ENCODE data around the gene BDH2. TPM values are rescaled to one million over a fixed set of nuclear protein-coding genes. Genes with fewer than 3 reads are reported as not detected.

The BDH2 gene
- polyA plus RNA-seq, 1 donor: 214 TPM

GRCh38 chr4:103091601-103092223 is 7.9 kb downstream of the BDH2 start:
- peaks cover 2% of the 10 kb centered on the region for H3K4me1 ChIP-seq (ENCODE audit: control insufficient read depth, insufficient read depth, low read length)
- no peak overlapping the region for H3K4me3 ChIP-seq (ENCODE audit: low read length)
- H3K9me3 ChIP-seq (ENCODE audit: control insufficient read depth, low read depth, low read length): no peaks in the 10 kb centered on the region
- DNase-seq: peak in 1 of 2 donors; percentile 45
- H3K36me3 ChIP-seq (ENCODE audit: control insufficient read depth, insufficient read depth, low read length): peaks cover 53% of the 10 kb centered on the region
- no peak overlapping the region for H3K27ac ChIP-seq (ENCODE audit: low read length)
- WGBS (ENCODE audit: insufficient coverage, low lambda C conversion rate): 50% methylated on average over 2 of the region's 3 CpGs
- no peaks in the 10 kb centered on the region for H3K27me3 ChIP-seq (ENCODE audit: control insufficient read depth, insufficient read depth, low read length)

DNA sequence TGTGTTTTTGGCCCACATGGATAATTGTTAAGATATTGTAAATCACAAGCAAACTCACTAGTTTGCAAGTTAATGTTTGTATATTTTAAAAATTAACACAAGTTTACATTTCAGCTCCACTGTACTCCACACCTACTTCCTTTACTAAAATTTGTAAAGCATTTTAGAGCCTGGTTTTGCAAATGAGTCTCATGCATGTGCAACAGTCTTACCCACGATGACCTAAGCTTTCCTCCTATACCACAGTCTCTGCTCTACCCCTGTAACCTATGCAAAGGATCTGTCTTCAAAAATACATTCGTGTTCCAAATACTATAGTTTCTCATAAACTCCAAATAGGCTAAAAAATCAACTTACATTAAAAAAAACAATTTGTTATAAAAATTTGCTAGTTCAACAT is 10.2 kb downstream of the BDH2 start:
- no peaks in the 10 kb centered on the region for H3K9me3 ChIP-seq (ENCODE audit: control insufficient read depth, low read depth, low read length)
- no peak overlapping the region for H3K27ac ChIP-seq (ENCODE audit: low read length)
- H3K4me1 ChIP-seq (ENCODE audit: control insufficient read depth, insufficient read depth, low read length): no peaks in the 10 kb centered on the region
- peaks cover 65% of the 10 kb centered on the region for H3K36me3 ChIP-seq (ENCODE audit: control insufficient read depth, insufficient read depth, low read length)
- H3K4me3 ChIP-seq (ENCODE audit: low read length): no peak overlapping the region
- no peaks in the 10 kb centered on the region for H3K27me3 ChIP-seq (ENCODE audit: control insufficient read depth, insufficient read depth, low read length)
- DNase-seq: no peak
- 100% methylated on average over 1 of the region's 2 CpGs for WGBS (ENCODE audit: insufficient coverage, low lambda C conversion rate)

- Histone ChIP-seq H3K4me1 (ENCODE audit: control insufficient read depth, insufficient read depth, low read length) (no peaks in the 10 kb centered on the region), H3K27me3 (ENCODE audit: control insufficient read depth, insufficient read depth, low read length) (no peaks in the 10 kb centered on the region), H3K27ac (ENCODE audit: low read length) (no peak overlapping the region), H3K4me3 (ENCODE audit: low read length) (no peak overlapping the region), H3K36me3 (ENCODE audit: control insufficient read depth, insufficient read depth, low read length) (peaks cover 66% of the 10 kb centered on the region), H3K9me3 (ENCODE audit: control insufficient read depth, low read depth, low read length) (no peaks in the 10 kb centered on the region)
- WGBS (ENCODE audit: insufficient coverage, low lambda C conversion rate): no CpG with 5 or more reads among the region's 1 CpG
- DNase-seq: no peak
These were observed 13.1 kb downstream of the BDH2 start for GRCh38 chr4:103086551-103086950.

GRCh38 chr4:103085555-103086196 is 14.0 kb downstream of the BDH2 start:
- no peak for DNase-seq
- H3K27me3 ChIP-seq (ENCODE audit: control insufficient read depth, insufficient read depth, low read length): no peaks in the 10 kb centered on the region
- H3K36me3 ChIP-seq (ENCODE audit: control insufficient read depth, insufficient read depth, low read length): peaks cover 65% of the 10 kb centered on the region
- no peak overlapping the region for H3K4me3 ChIP-seq (ENCODE audit: low read length)
- H3K4me1 ChIP-seq (ENCODE audit: control insufficient read depth, insufficient read depth, low read length): no peaks in the 10 kb centered on the region
- no peaks in the 10 kb centered on the region for H3K9me3 ChIP-seq (ENCODE audit: control insufficient read depth, low read depth, low read length)
- H3K27ac ChIP-seq (ENCODE audit: low read length): no peak overlapping the region
- WGBS (ENCODE audit: insufficient coverage, low lambda C conversion rate): no CpG with 5 or more reads among the region's 2 CpGs

- WGBS (ENCODE audit: insufficient coverage, low lambda C conversion rate): no CpG with 5 or more reads among the region's 1 CpG
- H3K4me1 ChIP-seq (ENCODE audit: control insufficient read depth, insufficient read depth, low read length): peaks cover 2% of the 10 kb centered on the region
- no peak overlapping the region for H3K27ac ChIP-seq (ENCODE audit: low read length)
- DNase-seq: no peak
- H3K4me3 ChIP-seq (ENCODE audit: low read length): no peak overlapping the region
- no peaks in the 10 kb centered on the region for H3K9me3 ChIP-seq (ENCODE audit: control insufficient read depth, low read depth, low read length)
- H3K36me3 ChIP-seq (ENCODE audit: control insufficient read depth, insufficient read depth, low read length): peaks cover 24% of the 10 kb centered on the region
- no peaks in the 10 kb centered on the region for H3K27me3 ChIP-seq (ENCODE audit: control insufficient read depth, insufficient read depth, low read length)
These were observed 20.0 kb downstream of the BDH2 start for GRCh38 chr4:103079621-103080020.

GRCh38 chr4:103076747-103077347 is 22.8 kb downstream of the BDH2 start, which contains the start of gene SLC9B2:
Gene SLC9B2, minus strand, starts transcription at chr4:103076761. Its CDS starts 9,211 bp downstream, at chr4:103067550.
- no peak for DNase-seq
- peak within 1 kb of the TSS; percentile 57 for H3K4me3 ChIP-seq (ENCODE audit: low read length)
- peaks cover 2% of the 10 kb centered on the region for H3K4me1 ChIP-seq (ENCODE audit: control insufficient read depth, insufficient read depth, low read length)
- WGBS (ENCODE audit: insufficient coverage, low lambda C conversion rate): 93% methylated on average over 5 of the region's 21 CpGs
- H3K27ac ChIP-seq (ENCODE audit: low read length): peak within 1 kb of the TSS; percentile 66
- no peaks in the 10 kb centered on the region for H3K27me3 ChIP-seq (ENCODE audit: control insufficient read depth, insufficient read depth, low read length)
- H3K36me3 ChIP-seq (ENCODE audit: control insufficient read depth, insufficient read depth, low read length): peaks cover 13% of the 10 kb centered on the region
- no peaks in the 10 kb centered on the region for H3K9me3 ChIP-seq (ENCODE audit: control insufficient read depth, low read depth, low read length)

DNA sequence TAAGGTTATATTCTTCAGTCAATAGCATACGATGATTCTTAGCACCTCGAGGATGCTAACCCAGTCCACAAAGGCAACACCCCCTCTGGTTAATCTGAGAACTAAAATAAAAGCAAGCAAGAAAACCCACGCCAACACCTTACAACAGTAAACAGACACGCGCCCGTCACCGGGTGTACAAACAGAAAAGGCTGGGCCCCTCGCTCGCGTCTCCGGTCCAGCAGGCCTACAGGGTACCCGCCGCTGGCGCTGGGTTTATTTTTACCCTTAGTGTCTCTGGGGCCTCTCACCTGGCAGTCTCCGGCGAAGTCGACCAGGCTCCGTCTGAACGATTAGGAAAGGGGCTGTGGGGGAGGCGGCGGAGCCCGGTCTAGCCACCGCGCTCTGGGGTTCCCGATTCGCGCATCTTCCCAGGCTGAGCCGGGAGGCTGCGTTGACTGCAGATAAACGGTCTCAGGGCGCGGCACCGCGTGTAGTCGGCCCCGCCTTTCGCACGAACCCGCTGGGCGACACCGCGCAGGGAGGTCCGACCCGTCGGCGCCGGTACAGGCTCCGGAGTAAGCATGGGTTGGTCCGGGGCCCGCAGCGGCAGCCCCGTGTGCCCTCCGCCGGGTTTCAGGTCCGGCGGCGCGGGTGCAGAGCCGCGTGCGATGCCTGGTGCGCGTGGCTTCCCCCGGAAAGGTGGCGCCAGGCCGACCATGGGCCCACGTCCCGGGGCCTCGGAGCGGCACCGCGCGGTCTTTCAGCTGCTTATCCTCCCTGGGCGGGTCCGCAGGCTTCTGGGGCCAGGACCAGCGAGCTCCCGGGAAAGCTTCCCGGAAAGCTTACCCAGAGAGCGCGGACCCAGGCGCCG is 23.5 kb downstream of the BDH2 start:
- peak overlapping the region; percentile 66 for H3K27ac ChIP-seq (ENCODE audit: low read length)
- H3K9me3 ChIP-seq (ENCODE audit: control insufficient read depth, low read depth, low read length): no peaks in the 10 kb centered on the region
- H3K4me3 ChIP-seq (ENCODE audit: low read length): peak overlapping the region; percentile 57
- no CpG with 5 or more reads among the region's 82 CpGs for WGBS (ENCODE audit: insufficient coverage, low lambda C conversion rate)
- no peaks in the 10 kb centered on the region for H3K27me3 ChIP-seq (ENCODE audit: control insufficient read depth, insufficient read depth, low read length)
- H3K36me3 ChIP-seq (ENCODE audit: control insufficient read depth, insufficient read depth, low read length): peaks cover 9% of the 10 kb centered on the region
- peak; percentile 37 to 78 for DNase-seq
- H3K4me1 ChIP-seq (ENCODE audit: control insufficient read depth, insufficient read depth, low read length): peaks cover 2% of the 10 kb centered on the region

DNA sequence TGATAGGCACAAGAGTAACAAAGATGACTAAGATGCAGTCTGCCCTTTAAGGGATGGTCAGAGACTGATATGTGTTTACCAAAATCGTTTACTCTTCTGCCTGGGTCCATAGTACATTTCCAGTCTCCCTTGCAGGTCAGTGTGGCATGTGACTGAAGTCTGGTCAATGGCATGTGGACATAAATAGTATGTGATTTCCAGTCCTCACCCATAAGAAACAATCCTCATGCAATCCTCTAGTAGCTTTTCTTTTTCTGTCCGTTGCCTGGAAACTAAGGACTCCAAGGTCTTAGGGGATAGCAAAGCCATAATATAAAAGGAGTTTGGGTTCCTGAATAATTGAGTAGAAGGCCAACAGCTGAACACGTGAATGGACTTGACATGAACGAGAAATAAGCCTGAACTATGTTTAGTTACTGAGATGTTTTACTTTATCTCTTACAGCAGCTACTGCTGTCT is 24.2 kb downstream of the BDH2 start:
- Histone ChIP-seq H3K4me1 (ENCODE audit: control insufficient read depth, insufficient read depth, low read length) (peaks cover 2% of the 10 kb centered on the region), H3K27me3 (ENCODE audit: control insufficient read depth, insufficient read depth, low read length) (no peaks in the 10 kb centered on the region), H3K9me3 (ENCODE audit: control insufficient read depth, low read depth, low read length) (no peaks in the 10 kb centered on the region), H3K27ac (ENCODE audit: low read length) (peak overlapping the region; percentile 66), H3K4me3 (ENCODE audit: low read length) (peak overlapping the region; percentile 57), H3K36me3 (ENCODE audit: control insufficient read depth, insufficient read depth, low read length) (peaks cover 5% of the 10 kb centered on the region)
- no CpG with 5 or more reads among the region's 4 CpGs for WGBS (ENCODE audit: insufficient coverage, low lambda C conversion rate)
- peak; percentile 32 to 59 for DNase-seq

GRCh38 chr4:103074744-103075434 is 24.7 kb downstream of the BDH2 start:
- 80% methylated on average over 1 of the region's 9 CpGs for WGBS (ENCODE audit: insufficient coverage, low lambda C conversion rate)
- no peak for DNase-seq
- H3K27ac ChIP-seq (ENCODE audit: low read length): no peak overlapping the region
- no peaks in the 10 kb centered on the region for H3K27me3 ChIP-seq (ENCODE audit: control insufficient read depth, insufficient read depth, low read length)
- H3K9me3 ChIP-seq (ENCODE audit: control insufficient read depth, low read depth, low read length): no peaks in the 10 kb centered on the region
- H3K4me3 ChIP-seq (ENCODE audit: low read length): no peak overlapping the region
- H3K36me3 ChIP-seq (ENCODE audit: control insufficient read depth, insufficient read depth, low read length): peaks cover 4% of the 10 kb centered on the region
- peaks cover 2% of the 10 kb centered on the region for H3K4me1 ChIP-seq (ENCODE audit: control insufficient read depth, insufficient read depth, low read length)
